ENCODE data around the gene BCAS3.
"Not testable (repeated sequence)": the region's sequence is repeated elsewhere in the genome, so short reads cannot be mapped to it uniquely, and the experiment has no call there.

Gene BCAS3

DNA sequence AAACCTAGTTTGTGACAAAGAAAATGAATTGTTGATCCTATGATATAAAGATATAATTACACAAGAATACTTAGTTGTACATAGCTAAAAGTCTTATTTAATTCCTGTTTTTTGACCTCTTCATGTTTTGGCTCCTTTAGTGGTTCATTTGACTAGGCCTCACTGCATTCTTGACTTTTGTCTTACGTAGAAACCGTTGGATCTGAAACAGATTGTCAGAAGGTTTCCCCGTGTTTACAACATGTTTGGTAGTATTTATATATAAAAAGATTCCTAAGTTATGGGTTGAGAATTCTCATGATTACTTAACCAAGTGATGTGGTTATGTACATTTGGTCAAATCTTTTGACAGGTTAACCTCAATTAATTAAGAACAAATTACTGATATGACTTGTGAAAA lies 162.8 kb downstream of the BCAS3 start:
- Histone ChIP-seq H3K36me3 (ENCODE audit: control insufficient read depth, insufficient read depth, low read length) (no peaks in the 10 kb centered on the region), H3K9me3 (ENCODE audit: control insufficient read depth, low read length) (no peaks in the 10 kb centered on the region), H3K27me3 (ENCODE audit: control insufficient read depth, insufficient read depth, low read length, poor library complexity, severe bottlenecking) (no peaks in the 10 kb centered on the region), H3K4me3 (ENCODE audit: insufficient read depth, low read depth, low read length) (no peak overlapping the region), H3K27ac (ENCODE audit: insufficient read depth, low read depth, low read length, poor library complexity, severe bottlenecking) (no peak overlapping the region), H3K4me1 (ENCODE audit: control insufficient read depth, insufficient read depth, low read length) (no peaks in the 10 kb centered on the region)
- 85 to 95% methylated on average over 2 to 3 of the region's 3 CpGs for WGBS, 2 experiments

DNA sequence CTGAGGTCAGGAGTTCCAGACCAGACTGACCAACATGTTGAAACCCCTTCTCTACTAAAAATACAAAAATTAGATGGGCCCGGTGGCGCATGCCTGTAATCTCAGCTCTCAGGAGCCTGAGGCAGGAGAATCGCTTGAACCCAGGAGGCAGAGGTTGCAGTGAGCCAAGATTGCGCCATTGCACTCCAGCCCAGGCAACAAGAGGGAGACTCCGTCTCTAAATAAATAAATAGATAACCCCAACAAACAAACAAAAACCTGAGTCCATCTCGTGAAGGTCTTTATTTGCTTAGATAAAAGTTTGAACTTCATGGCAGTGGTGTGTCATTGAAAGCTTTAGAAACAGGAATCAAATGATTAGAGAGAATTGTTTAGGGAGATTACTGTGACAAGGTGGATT lies 167.4 kb downstream of the BCAS3 start:
- Histone ChIP-seq H3K4me1 (ENCODE audit: control insufficient read depth, insufficient read depth, low read length) (no peaks in the 10 kb centered on the region), H3K4me3 (ENCODE audit: insufficient read depth, low read depth, low read length) (no peak overlapping the region), H3K36me3 (ENCODE audit: control insufficient read depth, insufficient read depth, low read length) (no peaks in the 10 kb centered on the region), H3K27me3 (ENCODE audit: control insufficient read depth, insufficient read depth, low read length, poor library complexity, severe bottlenecking) (no peaks in the 10 kb centered on the region), H3K27ac (ENCODE audit: insufficient read depth, low read depth, low read length, poor library complexity, severe bottlenecking) (no peak overlapping the region), H3K9me3 (ENCODE audit: control insufficient read depth, low read length) (no peaks in the 10 kb centered on the region)
- 93 to 94% methylated on average over 5 to 6 of the region's 6 CpGs for WGBS, 2 experiments

DNA sequence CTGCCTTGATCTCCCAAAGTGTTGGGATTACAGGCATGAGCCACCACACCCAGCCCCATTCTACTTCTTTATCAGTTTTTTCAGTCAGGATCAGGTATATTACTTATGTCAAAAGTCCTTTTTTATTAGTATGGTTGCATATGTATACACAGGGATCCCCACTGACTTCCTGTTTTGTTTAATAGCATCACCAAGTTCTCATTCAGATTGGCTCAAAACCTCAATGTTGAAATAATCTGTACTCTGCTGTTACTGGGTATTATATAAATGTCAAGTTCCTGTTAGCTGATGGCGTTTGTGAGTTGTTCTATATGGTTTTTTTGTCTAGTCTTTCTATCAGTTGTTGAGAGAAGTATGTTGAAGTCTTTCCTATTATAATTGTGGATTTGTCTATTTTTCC lies 168.5 kb downstream of the BCAS3 start:
- Histone ChIP-seq H3K27me3 (ENCODE audit: control insufficient read depth, insufficient read depth, low read length, poor library complexity, severe bottlenecking) (no peaks in the 10 kb centered on the region), H3K36me3 (ENCODE audit: control insufficient read depth, insufficient read depth, low read length) (no peaks in the 10 kb centered on the region), H3K27ac (ENCODE audit: insufficient read depth, low read depth, low read length, poor library complexity, severe bottlenecking) (no peak overlapping the region), H3K9me3 (ENCODE audit: control insufficient read depth, low read length) (no peaks in the 10 kb centered on the region), H3K4me1 (ENCODE audit: control insufficient read depth, insufficient read depth, low read length) (no peaks in the 10 kb centered on the region), H3K4me3 (ENCODE audit: insufficient read depth, low read depth, low read length) (no peak overlapping the region)
- WGBS, 2 experiments = 77 to 100% methylated on average over 1 of the region's 1 CpG

DNA sequence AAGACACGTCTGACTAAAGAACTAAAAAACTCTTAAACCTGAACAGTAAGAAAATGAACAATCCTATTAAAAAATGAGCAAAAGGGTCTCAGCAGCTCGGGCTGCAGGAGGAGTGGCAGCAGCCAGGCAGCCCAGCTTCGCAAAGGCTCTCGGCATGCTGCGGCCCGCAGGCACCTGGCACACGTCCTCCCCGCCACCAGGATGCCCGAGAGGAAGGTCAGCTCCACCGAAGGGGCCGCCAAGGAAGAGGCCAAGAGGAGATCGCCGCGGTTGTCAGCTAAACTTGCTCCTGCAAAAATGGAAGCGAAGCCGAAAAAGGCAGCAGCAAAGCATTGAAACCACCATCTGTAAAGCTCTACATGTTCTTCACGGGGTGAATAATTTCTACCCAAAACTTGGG lies 173.5 kb downstream of the BCAS3 start:
- Histone ChIP-seq H3K27me3 (ENCODE audit: control insufficient read depth, insufficient read depth, low read length, poor library complexity, severe bottlenecking) (no peaks in the 10 kb centered on the region), H3K9me3 (ENCODE audit: control insufficient read depth, low read length) (no peaks in the 10 kb centered on the region), H3K4me1 (ENCODE audit: control insufficient read depth, insufficient read depth, low read length) (no peaks in the 10 kb centered on the region), H3K36me3 (ENCODE audit: control insufficient read depth, insufficient read depth, low read length) (no peaks in the 10 kb centered on the region), H3K27ac (ENCODE audit: insufficient read depth, low read depth, low read length, poor library complexity, severe bottlenecking) (no peak overlapping the region), H3K4me3 (ENCODE audit: insufficient read depth, low read depth, low read length) (no peak overlapping the region)
- WGBS, 2 experiments = 86 to 89% methylated on average over 17 of the region's 17 CpGs

DNA sequence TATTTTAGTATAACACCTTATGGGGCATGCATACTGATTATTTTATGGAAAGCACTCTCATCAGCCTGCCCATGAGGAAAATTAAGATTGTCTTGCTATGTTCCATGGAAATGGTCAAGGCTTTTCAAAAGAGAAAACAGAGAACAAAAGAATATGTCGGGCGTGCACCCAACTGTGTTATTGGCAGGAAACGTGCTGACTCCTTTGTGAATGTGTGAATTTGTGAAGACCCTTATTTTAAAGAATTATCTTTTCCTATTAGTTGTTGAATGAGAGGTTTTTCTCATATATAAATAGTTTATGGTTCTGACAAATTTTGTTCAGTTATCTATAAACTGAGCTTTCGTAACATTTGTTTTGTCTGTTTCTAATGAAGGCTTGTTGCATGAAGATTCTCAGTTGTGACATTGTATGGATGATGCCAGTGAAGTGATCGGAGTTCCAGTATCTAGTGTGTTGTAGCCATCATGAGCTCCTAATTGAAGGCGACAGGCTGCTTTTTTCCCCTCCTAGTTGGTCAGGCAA lies 180.0 kb downstream of the BCAS3 start:
- no peaks in the 10 kb centered on the region for H3K4me1 ChIP-seq (ENCODE audit: control insufficient read depth, insufficient read depth, low read length)
- H3K27me3 ChIP-seq (ENCODE audit: control insufficient read depth, insufficient read depth, low read length, poor library complexity, severe bottlenecking) = no peaks in the 10 kb centered on the region
- no peaks in the 10 kb centered on the region for H3K9me3 ChIP-seq (ENCODE audit: control insufficient read depth, low read length)
- WGBS, 2 experiments = 80 to 91% methylated on average over 5 to 6 of the region's 6 CpGs
- no peaks in the 10 kb centered on the region for H3K36me3 ChIP-seq (ENCODE audit: control insufficient read depth, insufficient read depth, low read length)
- no peak overlapping the region for H3K27ac ChIP-seq (ENCODE audit: insufficient read depth, low read depth, low read length, poor library complexity, severe bottlenecking)
- no peak overlapping the region for H3K4me3 ChIP-seq (ENCODE audit: insufficient read depth, low read depth, low read length)

DNA sequence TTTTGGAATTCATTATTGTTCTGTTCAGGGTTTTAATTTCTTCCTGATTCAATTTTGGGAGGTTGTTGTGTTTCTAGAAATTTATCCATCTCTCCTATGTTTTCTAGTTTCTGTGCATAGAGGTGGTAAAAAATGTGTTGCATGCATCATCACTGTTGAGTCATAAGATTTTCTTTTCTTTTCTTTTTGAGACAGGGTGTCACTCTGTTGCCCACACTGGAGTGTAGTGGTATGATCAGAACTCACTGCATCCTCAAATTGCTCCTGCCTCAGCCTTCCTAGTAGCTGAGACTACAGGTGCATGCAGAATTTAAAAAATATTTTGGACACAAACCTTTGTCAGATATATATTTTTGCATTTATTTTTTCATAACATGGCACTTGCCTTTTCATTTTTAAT lies 184.8 kb downstream of the BCAS3 start:
- H3K9me3 ChIP-seq (ENCODE audit: control insufficient read depth, low read length) = no peaks in the 10 kb centered on the region
- H3K27me3 ChIP-seq (ENCODE audit: control insufficient read depth, insufficient read depth, low read length, poor library complexity, severe bottlenecking) = no peaks in the 10 kb centered on the region
- no peaks in the 10 kb centered on the region for H3K36me3 ChIP-seq (ENCODE audit: control insufficient read depth, insufficient read depth, low read length)
- no peak overlapping the region for H3K4me3 ChIP-seq (ENCODE audit: insufficient read depth, low read depth, low read length)
- no peaks in the 10 kb centered on the region for H3K4me1 ChIP-seq (ENCODE audit: control insufficient read depth, insufficient read depth, low read length)
- H3K27ac ChIP-seq (ENCODE audit: insufficient read depth, low read depth, low read length, poor library complexity, severe bottlenecking) = no peak overlapping the region

DNA sequence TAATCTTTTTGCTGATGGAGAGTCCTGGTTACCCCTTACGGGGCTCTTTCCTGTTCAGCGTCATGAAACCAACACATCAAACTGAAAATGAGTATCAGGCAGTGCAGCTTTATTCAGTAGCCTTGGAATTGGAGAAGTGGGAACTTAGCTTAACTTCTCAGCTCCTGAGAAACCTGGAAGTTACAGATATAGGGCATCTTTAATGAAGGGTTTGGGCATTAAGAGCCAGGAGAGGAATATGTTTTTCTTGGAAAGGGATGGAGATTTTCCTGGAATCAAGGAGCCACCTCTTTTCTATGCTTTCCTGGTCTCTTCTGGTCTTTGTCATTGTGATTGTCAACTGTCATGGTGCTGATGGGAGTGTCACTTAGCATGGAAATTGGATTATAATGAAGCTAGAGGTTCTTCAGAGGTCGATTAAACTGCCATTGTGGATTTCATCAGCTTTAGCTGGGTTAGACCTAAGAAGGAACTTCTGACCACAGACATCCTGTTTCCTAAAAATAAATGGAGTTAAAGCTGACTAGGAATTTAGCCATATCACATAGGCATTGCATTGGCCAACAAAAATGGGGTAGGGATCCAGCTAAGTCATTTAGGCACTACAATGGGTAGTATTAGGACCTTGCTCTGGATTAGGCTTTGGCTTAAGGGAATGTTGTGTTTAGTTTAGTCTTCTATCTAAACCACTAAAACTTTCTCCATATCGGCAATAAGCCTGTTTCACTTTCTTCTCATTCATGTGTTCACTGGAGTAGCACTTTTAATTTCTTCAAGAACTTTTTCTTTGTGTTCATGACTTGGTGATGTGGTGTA lies 186.4 kb downstream of the BCAS3 start:
- H3K27me3 ChIP-seq (ENCODE audit: control insufficient read depth, insufficient read depth, low read length, poor library complexity, severe bottlenecking) = no peaks in the 10 kb centered on the region

DNA sequence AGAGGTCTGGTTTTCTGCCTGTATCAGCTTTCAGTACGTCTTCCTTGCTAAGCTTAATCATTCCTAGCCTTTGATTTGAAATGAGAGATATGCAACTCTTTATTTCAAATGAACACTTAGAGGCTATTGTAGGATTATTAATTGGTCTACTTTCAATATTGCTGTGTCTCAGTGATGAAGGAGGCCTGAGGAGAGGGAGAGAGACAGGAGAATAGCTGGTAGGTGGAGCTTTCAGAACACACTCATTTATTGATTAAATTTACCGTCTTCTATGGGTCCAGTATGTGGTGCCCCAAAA lies 187.0 kb downstream of the BCAS3 start:
- H3K36me3 ChIP-seq (ENCODE audit: control insufficient read depth, insufficient read depth, low read length) = no peaks in the 10 kb centered on the region
- H3K27me3 ChIP-seq (ENCODE audit: control insufficient read depth, insufficient read depth, low read length, poor library complexity, severe bottlenecking) = no peaks in the 10 kb centered on the region
- no peaks in the 10 kb centered on the region for H3K4me1 ChIP-seq (ENCODE audit: control insufficient read depth, insufficient read depth, low read length)
- H3K9me3 ChIP-seq (ENCODE audit: control insufficient read depth, low read length) = no peaks in the 10 kb centered on the region
- 80 to 92% methylated on average over 1 to 2 of the region's 2 CpGs for WGBS, 2 experiments
- H3K4me3 ChIP-seq (ENCODE audit: insufficient read depth, low read depth, low read length) = no peak overlapping the region
- H3K27ac ChIP-seq (ENCODE audit: insufficient read depth, low read depth, low read length, poor library complexity, severe bottlenecking) = no peak overlapping the region

More for the DNA sequence above, 186.4 kb downstream of the BCAS3 start:
- Histone ChIP-seq H3K27ac (ENCODE audit: insufficient read depth, low read depth, low read length, poor library complexity, severe bottlenecking) (no peak overlapping the region), H3K4me1 (ENCODE audit: control insufficient read depth, insufficient read depth, low read length) (no peaks in the 10 kb centered on the region), H3K4me3 (ENCODE audit: insufficient read depth, low read depth, low read length) (no peak overlapping the region), H3K36me3 (ENCODE audit: control insufficient read depth, insufficient read depth, low read length) (no peaks in the 10 kb centered on the region), H3K9me3 (ENCODE audit: control insufficient read depth, low read length) (no peaks in the 10 kb centered on the region)
- WGBS, 2 experiments = 89 to 94% methylated on average over 3 to 4 of the region's 4 CpGs

DNA sequence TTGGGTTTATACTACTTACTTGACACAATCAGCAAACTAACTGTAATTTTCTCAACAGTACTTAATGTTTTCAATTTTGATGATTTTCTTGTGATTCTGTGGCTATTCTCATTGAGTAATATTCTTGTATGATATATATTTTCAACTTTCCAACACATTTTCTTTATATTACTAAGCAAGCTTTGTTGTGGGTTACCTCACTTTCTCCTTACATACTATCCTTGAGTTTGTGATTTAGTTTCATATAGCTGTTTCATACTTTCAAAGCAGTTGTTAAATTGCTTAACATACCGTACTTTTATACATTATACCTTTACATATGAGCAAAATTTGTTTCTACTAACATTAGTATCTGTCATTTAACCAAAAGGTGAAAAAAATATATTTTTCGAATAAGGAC lies 197.1 kb downstream of the BCAS3 start:
- H3K36me3 ChIP-seq (ENCODE audit: control insufficient read depth, insufficient read depth, low read length) = no peaks in the 10 kb centered on the region
- no peak overlapping the region for H3K27ac ChIP-seq (ENCODE audit: insufficient read depth, low read depth, low read length, poor library complexity, severe bottlenecking)
- H3K4me1 ChIP-seq (ENCODE audit: control insufficient read depth, insufficient read depth, low read length) = no peaks in the 10 kb centered on the region
- no peaks in the 10 kb centered on the region for H3K9me3 ChIP-seq (ENCODE audit: control insufficient read depth, low read length)
- H3K27me3 ChIP-seq (ENCODE audit: control insufficient read depth, insufficient read depth, low read length, poor library complexity, severe bottlenecking) = no peaks in the 10 kb centered on the region
- WGBS, 2 experiments = 100% methylated on average over 1 of the region's 2 CpGs; no CpG with 5 or more reads in 1 of the 2 experiments
- H3K4me3 ChIP-seq (ENCODE audit: insufficient read depth, low read depth, low read length) = no peak overlapping the region

DNA sequence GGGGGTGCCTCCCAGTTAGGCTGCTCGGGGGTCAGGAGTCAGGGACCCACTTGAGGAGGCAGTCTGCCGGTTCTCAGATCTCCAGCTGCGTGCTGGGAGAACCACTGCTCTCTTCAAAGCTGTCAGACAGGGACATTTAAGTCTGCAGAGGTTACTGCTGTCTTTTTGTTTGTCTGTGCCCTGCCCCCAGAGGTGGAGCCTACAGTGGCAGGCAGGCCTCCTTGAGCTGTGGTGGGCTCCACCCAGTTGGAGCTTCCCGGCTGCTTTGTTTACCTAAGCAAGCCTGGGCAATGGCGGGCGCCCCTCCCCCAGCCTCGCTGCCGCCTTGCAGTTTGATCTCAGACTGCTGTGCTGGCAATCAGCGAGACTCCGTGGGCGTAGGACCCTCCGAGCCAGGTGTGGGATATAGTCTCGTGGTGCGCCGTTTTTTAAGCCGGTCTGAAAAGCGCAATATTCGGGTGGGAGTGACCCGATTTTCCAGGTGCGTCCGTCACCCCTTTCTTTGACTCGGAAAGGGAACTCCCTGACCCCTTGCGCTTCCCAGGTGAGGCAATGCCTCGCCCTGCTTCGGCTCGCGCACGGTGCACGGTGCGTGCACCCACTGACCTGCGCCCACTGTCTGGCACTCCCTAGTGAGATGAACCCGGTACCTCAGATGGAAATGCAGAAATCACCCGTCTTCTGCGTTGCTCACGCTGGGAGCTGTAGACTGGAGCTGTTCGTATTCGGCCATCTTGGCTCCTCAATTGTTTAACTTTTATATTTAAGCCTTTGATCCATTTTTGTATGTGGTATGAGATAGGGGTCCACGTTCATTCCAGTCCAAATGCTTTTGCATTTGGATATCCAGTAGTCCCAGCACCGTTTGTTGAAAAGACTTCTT lies 209.3 kb downstream of the BCAS3 start:
- H3K27ac ChIP-seq (ENCODE audit: insufficient read depth, low read depth, low read length, poor library complexity, severe bottlenecking); H3K36me3 ChIP-seq (ENCODE audit: control insufficient read depth, insufficient read depth, low read length); H3K9me3 ChIP-seq (ENCODE audit: control insufficient read depth, low read length); H3K4me1 ChIP-seq (ENCODE audit: control insufficient read depth, insufficient read depth, low read length); H3K27me3 ChIP-seq (ENCODE audit: control insufficient read depth, insufficient read depth, low read length, poor library complexity, severe bottlenecking): not testable (repeated sequence)
- WGBS, 2 experiments = 30 to 45% methylated on average over 24 to 26 of the region's 39 CpGs
- peak overlapping the region; percentile 32 for H3K4me3 ChIP-seq (ENCODE audit: insufficient read depth, low read depth, low read length)
